Measurements from ENCODE around the gene MTPN.

- TF ChIP-seq, protein P1, sequence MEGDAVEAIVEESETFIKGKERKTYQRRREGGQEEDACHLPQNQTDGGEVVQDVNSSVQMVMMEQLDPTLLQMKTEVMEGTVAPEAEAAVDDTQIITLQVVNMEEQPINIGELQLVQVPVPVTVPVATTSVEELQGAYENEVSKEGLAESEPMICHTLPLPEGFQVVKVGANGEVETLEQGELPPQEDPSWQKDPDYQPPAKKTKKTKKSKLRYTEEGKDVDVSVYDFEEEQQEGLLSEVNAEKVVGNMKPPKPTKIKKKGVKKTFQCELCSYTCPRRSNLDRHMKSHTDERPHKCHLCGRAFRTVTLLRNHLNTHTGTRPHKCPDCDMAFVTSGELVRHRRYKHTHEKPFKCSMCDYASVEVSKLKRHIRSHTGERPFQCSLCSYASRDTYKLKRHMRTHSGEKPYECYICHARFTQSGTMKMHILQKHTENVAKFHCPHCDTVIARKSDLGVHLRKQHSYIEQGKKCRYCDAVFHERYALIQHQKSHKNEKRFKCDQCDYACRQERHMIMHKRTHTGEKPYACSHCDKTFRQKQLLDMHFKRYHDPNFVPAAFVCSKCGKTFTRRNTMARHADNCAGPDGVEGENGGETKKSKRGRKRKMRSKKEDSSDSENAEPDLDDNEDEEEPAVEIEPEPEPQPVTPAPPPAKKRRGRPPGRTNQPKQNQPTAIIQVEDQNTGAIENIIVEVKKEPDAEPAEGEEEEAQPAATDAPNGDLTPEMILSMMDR (conservative IDR thresholded peaks at IDR 0.05; ENCODE audit: low read length): no peak
- TF ChIP-seq EZH2phosphoT487 (IDR thresholded peaks at IDR 0.05; ENCODE audit: borderline replicate concordance, low read depth, low read length): no peak
These were observed 18.6 kb upstream of the MTPN start for GRCh38 chr7:135995748-135996147.

Data from OCI-LY7 (cell line).